Breast epithelium (tissue), 4 donors: ENCODE data around the gene UBAC2. TPM values are rescaled to one million over a fixed set of nuclear protein-coding genes. Genes with fewer than 3 reads are reported as not detected.
A peak's percentile ranks its signal among the peaks of the same experiment; 100 is the strongest.

Experiments used
- DNase-seq, 2 donors: peaks; one replicate each; pipeline ENCODE4 v3.0.0-alpha.2; 2019; ENCODE audit warnings: low spot score in 2 of 2
- H3K27ac ChIP-seq, 2 donors: fragments of 200-600 bp; sonication (generic) in 1 of 2; one replicate each; pipeline ENCODE4 v1.5.1; 2016 to 2019; ENCODE audit warnings: mild to moderate bottlenecking in 1 of 2
- H3K27me3 ChIP-seq, 2 donors: fragments of 200-600 bp; sonication (generic) in 1 of 2; one replicate each; pipeline versions ENCODE4 v1.5.1 to v1.6.0; 2017 to 2019; ENCODE audit warnings: control low read depth in 1 of 2, mild to moderate bottlenecking in 1 of 2
- H3K36me3 ChIP-seq: fragments of 200-600 bp; one replicate; pipeline ENCODE4 v1.5.1; 2019
- H3K4me1 ChIP-seq, 2 donors: fragments of 200-600 bp; sonication (generic); one replicate each; pipeline ENCODE4 v1.5.1; 2016 to 2019; ENCODE audit warnings: control low read depth in 1 of 2
- H3K4me3 ChIP-seq, 3 donors: fragments of 200-600 bp; sonication (generic); 1 replicate in 2 of 3; 2 replicates in 1 of 3; pipeline ENCODE4 v1.5.1; 2016 to 2019; ENCODE audit warnings: mild to moderate bottlenecking in 3 of 3, moderate library complexity in 2 of 3
- H3K9me3 ChIP-seq, 2 donors: fragments of 200-600 bp; sonication (generic) in 1 of 2; one replicate each; pipeline ENCODE4 v1.5.1; 2016 to 2019; ENCODE audit warnings: control low read depth in 1 of 2
- POLR2A ChIP-seq: fragments of 450-650 bp; IDR thresholded peaks from one replicate; pipeline ENCODE4 v1.6.1; 2016; ENCODE audit warnings: antibody characterized with exemption, mild to moderate bottlenecking, moderate library complexity
- POLR2AphosphoS5 ChIP-seq, 3 donors: sonication (generic); formaldehyde crosslinking; IDR thresholded peaks; one replicate each; pipeline ENCODE4 v1.6.1; 2017; ENCODE audit warnings: antibody characterized with exemption in 3 of 3
- intact Hi-C: fragments of 100-400 bp; cut with DNase I; formaldehyde crosslinking; loops from one replicate; pipeline ENCODE4 v1.15.1; 2023; ENCODE audit warnings: low total_unique reads
- total RNA-seq, 3 donors: library from RNA; depleted of rRNA; stranded (reverse); fragments of >200 nt; gene quantifications; one replicate each; pipeline ENCODE4 v1.1.0, GENCODE V29; 2016
- TF ChIP-seq, protein P1 (sequence below), 3 donors: fragments of 450-650 bp; IDR thresholded peaks; one replicate each; pipeline ENCODE4 v1.5.1; 2016 to 2017; ENCODE audit warnings: antibody characterized with exemption in 3 of 3, mild to moderate bottlenecking in 3 of 3, moderate library complexity in 3 of 3

The UBAC2 gene
- total RNA-seq, 3 donors from 2014 or later: 64.6 to 72.8 (median 65.1) TPM

DNA sequence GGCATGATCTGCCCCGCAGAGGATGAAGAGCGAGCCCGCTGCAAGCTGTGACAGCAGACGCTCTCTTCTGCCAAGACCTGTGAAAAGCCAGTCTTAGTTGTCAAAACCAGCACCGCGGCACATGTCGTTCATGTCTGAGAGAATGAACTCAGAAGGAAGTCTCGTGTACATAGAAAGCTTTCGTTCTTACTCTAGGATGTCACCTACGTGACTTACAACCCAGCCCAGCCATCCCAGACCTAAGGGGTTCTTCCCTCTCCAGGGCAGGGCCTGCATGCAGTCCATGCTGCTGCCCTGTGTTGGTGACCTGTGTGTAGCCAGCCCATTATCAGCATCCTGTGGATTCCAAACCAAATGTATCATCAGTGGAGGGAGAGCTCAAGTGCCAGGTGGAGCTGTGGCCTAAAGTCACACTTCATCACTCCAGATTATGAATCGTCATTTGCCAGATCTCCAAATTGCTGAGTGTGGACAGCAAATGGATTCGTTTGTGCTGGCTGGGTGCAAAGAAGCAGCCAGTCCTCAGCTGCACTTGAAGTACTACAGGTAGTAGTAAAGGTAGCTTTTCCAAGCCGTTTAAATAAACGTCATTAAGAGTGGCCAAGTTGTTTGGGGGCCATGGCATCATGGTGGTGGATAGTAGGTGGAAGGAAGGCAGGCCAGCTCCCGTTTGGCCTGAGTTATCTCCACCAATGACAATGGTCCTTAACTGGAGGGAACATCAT, 180.4 kb downstream of the UBAC2 start:
- Histone ChIP-seq H3K27me3 (no peaks in the 10 kb centered on the region), H3K4me1 (no peaks in the 10 kb centered on the region), H3K36me3 (no peaks in the 10 kb centered on the region), H3K27ac (no peak overlapping the region), H3K4me3 (no peak overlapping the region), H3K9me3 (no peaks in the 10 kb centered on the region)
- no peak for TF ChIP-seq POLR2A
- TF ChIP-seq, protein P1, sequence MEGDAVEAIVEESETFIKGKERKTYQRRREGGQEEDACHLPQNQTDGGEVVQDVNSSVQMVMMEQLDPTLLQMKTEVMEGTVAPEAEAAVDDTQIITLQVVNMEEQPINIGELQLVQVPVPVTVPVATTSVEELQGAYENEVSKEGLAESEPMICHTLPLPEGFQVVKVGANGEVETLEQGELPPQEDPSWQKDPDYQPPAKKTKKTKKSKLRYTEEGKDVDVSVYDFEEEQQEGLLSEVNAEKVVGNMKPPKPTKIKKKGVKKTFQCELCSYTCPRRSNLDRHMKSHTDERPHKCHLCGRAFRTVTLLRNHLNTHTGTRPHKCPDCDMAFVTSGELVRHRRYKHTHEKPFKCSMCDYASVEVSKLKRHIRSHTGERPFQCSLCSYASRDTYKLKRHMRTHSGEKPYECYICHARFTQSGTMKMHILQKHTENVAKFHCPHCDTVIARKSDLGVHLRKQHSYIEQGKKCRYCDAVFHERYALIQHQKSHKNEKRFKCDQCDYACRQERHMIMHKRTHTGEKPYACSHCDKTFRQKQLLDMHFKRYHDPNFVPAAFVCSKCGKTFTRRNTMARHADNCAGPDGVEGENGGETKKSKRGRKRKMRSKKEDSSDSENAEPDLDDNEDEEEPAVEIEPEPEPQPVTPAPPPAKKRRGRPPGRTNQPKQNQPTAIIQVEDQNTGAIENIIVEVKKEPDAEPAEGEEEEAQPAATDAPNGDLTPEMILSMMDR (IDR thresholded peaks at IDR 0.05): no peak
- no peak for TF ChIP-seq POLR2AphosphoS5 (IDR thresholded peaks at IDR 0.05)
- DNase-seq: no peak
- intact Hi-C loops: no loop called here

DNA sequence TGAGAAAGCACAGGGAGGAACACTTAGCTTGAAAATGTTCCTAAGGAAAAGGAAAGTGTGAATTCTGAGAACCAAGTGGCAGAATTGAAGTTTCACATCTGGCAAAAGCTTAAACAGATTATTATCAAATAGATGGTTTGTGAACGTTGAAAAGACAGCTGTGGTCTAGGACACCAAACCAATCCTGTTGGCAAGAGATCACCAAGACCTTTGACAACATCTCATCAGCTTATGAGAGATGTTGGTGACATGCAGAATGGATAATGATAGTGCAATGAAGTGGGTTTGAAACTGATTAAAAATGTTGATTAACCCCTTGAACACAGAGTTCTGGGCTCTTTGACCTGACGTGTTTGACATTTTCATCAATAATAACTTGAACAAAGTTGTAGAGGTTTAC, 181.1 kb downstream of the UBAC2 start:
- H3K27me3 ChIP-seq: no peaks in the 10 kb centered on the region
- no peak for DNase-seq
- TF ChIP-seq, protein P1 (IDR thresholded peaks at IDR 0.05): no peak
- no peak for TF ChIP-seq POLR2A
- no peaks in the 10 kb centered on the region for H3K4me1 ChIP-seq
- no peak overlapping the region for H3K4me3 ChIP-seq
- intact Hi-C loops: no loop called here
- H3K9me3 ChIP-seq: no peaks in the 10 kb centered on the region
- H3K27ac ChIP-seq: no peak overlapping the region
- H3K36me3 ChIP-seq: no peaks in the 10 kb centered on the region

DNA sequence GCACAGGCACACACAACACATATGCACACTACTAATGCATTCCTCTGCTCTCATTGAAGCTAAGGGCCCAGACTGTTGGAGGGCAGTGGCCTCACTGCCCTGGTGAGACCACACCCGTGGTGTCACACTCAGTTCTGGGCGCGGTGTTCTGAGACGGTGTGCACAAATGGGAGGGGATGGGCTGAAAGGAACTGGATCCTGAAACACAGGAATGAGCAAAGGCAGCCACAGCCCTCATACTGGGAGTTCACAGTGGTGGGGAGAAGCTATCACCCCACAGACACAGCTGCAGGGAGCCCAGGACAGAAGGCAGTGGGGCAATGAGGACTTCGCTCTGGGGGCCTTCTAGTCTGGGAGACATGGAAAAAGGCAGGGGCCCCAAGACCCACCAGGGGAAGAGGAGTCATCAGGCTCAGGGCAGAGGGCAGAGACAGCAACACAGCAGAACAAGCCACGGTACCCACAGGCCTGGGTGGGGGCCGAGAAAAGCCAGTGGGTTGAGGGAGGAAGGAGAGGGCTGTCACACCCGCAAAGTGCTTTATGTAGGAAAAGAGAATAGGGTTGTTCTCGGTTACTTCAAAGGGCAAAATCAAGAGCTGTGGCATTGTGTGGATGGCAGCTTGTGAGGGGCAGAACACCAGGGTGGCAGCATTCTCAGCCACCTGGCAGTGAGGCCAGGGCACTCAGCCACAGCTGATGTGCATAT, 181.9 kb downstream of the UBAC2 start:
- intact Hi-C loops: no loop called here
- no peaks in the 10 kb centered on the region for H3K9me3 ChIP-seq
- TF ChIP-seq POLR2A (no peak), POLR2AphosphoS5 (IDR thresholded peaks at IDR 0.05) (no peak)
- TF ChIP-seq, protein P1 (IDR thresholded peaks at IDR 0.05): no peak
- DNase-seq: no peak
- H3K4me3 ChIP-seq: no peak overlapping the region
- no peaks in the 10 kb centered on the region for H3K36me3 ChIP-seq
- no peaks in the 10 kb centered on the region for H3K4me1 ChIP-seq
- H3K27me3 ChIP-seq: no peaks in the 10 kb centered on the region
- H3K27ac ChIP-seq: peak overlapping the region in 1 of 2 donors; percentile 30

DNA sequence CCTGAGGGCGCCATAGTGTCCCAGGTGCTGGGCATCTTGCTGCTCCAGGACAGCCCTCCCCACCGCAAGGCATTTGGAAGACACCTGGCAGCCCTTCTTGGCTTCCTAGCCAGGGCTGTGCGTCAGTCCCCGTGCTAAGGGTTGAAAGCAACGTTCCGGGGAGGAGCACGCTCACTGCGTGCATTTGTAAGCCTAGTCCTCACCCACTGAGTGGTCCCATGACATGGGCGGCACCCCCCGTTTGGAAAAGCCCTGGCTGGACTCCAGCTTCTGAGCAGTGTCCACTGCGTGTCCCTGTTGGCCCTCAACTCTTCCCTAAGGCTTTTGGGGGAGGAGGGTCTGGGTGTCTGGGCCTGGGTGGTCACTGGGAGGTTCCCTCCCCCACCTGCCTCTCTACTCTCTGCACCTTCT, 182.9 kb downstream of the UBAC2 start:
- H3K4me1 ChIP-seq: no peaks in the 10 kb centered on the region
- H3K4me3 ChIP-seq: no peak overlapping the region
- peak overlapping the region in 1 of 2 donors; percentile 30 for H3K27ac ChIP-seq
- no peak for TF ChIP-seq POLR2A
- no peak for TF ChIP-seq POLR2AphosphoS5 (IDR thresholded peaks at IDR 0.05)
- TF ChIP-seq, protein P1 (IDR thresholded peaks at IDR 0.05): no peak
- intact Hi-C loops: no loop called here
- H3K9me3 ChIP-seq: no peaks in the 10 kb centered on the region
- peak in 1 of 2 donors; percentile 39 for DNase-seq
- no peaks in the 10 kb centered on the region for H3K36me3 ChIP-seq
- no peaks in the 10 kb centered on the region for H3K27me3 ChIP-seq

DNA sequence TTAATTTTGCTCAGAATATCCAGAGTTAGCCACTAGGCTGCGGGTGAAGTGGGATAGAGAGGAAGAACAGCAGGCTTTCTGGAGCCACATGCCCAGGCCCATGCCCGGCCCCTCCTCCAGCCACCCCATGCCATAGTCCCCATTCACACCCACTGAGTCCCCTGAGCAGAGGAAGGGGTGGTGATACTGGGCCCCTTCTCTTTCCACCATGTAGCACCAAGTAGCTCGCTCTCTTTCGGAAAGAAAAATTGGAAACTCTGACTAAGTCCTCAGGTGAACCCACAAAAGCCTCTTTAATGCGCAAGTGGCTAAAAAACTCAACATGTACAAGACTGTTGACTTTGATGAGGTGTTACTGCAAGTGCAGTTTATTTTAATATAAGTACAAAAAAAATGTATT, 183.3 kb downstream of the UBAC2 start:
- Histone ChIP-seq H3K4me3 (no peak overlapping the region), H3K27ac (peak overlapping the region in 1 of 2 donors; percentile 30), H3K9me3 (no peaks in the 10 kb centered on the region), H3K4me1 (no peaks in the 10 kb centered on the region), H3K27me3 (no peaks in the 10 kb centered on the region), H3K36me3 (no peaks in the 10 kb centered on the region)
- TF ChIP-seq, protein P1 (IDR thresholded peaks at IDR 0.05): no peak
- no peak for TF ChIP-seq POLR2AphosphoS5 (IDR thresholded peaks at IDR 0.05)
- TF ChIP-seq POLR2A: no peak
- intact Hi-C loops: no loop called here
- no peak for DNase-seq
